GM19035 (cell line): ENCODE data around the gene ISCU.

Source experiments
- ATAC-seq: cut with Tn5 transposase; IDR thresholded peaks from one replicate; pipeline ENCODE4 v1.9.1; 2021; ENCODE audit not compliant: unreplicated experiment

The ISCU gene

DNA sequence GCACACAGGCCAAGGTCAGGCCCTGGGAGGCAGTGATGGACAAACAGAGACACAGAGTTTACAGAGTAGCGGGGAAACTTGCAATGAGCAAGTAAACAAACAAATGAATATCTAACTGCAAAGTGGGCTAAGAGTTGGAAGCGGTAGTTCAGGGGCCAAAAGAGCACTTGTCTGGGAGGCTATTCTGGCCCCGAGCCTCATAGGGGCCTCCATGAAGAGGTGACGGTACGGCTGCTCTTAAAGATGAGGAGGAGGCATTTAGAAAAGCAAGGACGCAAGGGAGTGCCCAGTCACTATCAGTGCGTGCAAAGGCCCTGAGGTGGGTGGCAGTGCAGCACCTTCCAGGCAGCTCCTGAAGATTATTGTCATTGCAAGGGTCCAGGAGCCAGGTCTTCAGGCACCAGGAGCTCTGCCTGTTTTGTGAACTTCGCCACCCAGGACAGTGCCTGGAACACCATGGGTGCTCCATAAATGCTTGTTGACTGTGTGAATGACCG is 39.9 kb downstream of the ISCU start:
- no peak for ATAC-seq

DNA sequence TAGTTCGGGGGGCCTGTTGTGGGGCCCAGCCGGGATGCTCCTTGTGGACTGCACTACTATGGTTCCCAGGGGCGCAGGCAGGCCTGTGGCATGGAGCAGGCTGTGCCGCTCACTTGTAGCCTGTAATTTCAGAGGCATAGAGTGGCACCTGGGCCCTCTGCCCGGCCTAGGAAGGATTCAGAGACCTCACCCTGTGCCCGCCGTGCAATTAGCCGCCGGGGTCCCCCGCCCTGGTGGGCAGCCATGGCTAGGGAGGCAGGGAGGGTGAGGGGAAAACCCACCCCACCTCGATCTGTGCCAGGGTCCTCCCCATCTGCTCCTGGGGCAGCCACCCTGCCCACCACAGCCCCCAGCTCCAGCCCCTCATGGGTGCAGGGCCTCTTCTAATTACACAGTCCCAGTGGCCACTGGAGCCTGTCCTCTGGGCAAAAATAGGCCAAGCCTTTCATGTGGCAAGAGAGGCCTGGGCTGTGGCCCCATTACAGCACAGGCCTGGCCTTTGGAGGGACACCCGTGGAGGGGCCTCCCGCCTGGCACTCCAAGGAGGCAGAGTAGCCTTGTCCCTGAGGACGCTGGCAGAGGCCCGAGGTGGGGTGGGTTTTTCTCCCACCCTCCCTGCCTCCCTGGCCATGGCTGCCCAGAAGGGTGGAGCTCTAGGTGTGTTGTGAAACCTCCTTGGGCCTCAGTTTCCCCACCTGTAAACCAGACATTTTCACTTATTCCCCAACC is 40.7 kb downstream of the ISCU start:
- no peak for ATAC-seq

DNA sequence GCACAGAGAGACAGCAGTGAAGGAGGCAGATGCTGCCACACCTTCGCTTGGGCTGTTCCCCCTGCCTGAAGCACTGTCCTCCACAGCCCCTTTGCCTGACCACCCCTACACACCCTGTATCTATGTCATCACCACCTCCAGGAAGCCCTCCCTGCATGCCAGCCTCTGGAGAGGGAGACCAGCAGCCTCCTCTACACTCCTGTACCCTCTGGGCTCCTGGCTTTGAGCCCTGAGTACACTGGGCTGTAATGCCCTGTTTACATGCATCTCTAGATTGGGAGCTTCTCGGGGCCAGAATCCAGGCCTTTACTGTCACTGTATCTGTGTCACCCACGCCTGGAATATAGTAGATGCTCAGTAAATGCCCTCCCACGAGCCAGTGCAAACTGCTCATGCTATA is 41.3 kb downstream of the ISCU start:
- ATAC-seq, result no peak

DNA sequence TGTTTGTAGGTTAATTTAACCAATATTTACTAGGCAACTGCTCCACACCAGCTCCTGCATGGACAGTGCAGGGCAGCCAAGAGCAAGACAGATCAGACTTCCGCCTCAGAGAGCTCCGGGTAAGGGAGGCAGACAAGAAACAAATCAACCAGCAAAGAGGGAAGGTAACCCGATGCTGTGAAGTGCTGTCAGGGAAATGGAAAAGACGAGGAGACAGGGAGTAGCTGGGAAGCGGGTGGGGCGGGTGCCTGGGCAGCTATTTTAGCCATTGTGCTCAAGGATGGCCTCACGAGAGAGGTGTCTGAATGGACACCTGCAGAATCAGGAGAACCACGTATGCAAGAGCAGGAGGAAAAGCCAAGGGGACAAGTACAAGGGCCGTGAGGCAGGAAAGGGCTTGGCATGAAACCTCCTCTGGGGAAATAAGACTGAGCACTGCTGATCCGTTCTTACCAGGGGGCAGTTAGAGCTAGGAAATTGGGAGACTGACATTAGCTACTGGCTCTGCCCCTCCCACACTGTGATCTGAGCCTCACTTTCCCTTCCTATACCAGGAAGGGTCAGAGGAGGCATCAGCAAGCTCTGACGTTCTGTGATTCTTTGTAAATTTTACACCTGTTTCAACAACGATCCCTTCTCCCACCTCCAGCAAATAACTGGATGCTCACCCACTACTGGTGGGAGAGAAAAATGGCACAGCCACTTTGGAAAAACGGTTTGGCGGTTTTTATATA is 42.0 kb downstream of the ISCU start:
- ATAC-seq, result no peak

DNA sequence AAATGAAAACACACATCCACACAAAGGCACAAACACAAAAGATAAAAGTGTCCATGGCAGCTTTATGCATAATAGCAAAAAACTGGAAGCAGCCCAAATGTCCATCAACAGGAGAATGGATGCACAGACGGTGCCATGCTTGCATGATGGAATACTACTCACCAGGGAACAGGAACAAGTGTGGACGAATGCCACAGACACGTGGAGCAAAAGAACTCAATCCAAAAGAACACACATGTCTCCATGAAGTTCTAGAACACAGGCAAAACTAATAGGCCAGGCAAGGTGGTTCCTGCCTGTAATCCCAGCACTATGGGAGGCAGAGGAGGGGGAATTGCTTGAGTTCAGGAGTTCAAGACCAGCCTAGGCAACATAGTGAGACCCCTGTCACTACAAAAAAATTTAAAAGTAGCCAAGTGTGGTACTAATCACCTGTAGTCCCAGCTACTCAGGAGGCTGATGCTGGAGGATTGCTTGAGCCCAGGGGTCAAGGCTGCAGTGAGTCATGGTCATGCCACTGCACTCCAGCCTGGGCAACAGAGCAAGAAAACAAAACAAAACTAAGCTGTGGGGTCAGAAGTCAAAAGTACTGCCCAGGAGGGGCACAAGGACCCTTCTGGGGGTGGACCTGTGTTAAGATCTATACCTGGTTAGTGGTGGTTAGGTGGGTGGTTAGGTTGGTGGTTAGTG is 42.7 kb downstream of the ISCU start:
- ATAC-seq, result no peak

DNA sequence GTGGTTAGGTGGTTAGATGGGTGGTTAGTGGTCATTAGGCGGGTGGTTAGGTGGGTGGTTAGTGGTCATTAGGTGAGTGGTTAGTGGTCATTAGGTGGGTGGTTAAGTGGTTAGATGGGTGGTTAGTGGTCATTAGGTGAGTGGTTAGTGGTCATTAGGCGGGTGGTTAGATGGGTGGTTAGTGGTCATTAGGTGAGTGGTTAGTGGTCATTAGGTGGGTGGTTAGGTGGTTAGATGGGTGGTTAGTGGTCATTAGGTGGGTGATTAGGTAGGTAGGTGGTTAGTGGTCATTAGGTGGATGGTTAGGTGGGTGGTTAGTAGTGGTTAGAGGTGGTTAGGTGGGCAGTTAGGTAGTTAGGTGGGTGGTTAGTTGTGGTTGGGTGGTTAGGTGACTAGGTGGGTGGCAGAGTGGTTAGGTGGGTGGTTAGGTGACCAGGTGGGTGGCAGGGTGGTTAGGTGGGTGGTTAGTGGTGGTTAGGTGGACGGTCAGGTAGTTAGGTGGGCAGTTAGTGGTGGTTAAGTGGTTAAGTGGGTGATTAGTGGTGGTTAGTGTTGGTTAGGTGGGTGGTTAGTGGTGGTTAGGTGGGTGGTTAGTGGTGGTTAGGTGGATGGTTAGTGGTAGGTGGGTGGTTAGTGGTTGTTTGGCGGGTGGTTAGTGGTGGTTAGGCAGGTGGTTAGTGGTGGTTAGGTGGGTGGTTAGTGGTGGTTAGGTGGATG is 43.5 kb downstream of the ISCU start:
- ATAC-seq, result no peak

DNA sequence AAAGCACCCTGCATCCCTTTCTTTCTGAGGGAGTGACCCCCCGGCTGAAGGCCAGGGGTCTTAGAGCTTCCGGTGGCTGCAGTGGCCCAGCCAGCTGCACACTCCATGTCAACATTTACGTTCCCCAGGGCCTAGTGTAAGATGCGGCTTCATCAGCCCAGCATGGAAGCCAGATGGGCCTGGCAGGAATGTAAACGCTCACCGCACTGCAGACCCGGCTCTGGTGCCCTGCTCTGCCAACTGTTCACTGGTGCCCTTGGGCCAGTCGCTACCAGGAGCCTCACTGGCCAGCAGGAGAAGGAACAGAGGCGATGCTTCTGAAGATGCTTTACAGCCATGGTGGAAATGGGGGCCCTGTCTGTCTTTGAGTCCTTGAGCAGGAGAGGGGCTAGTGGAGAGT is 44.1 kb downstream of the ISCU start:
- ATAC-seq, result no peak

DNA sequence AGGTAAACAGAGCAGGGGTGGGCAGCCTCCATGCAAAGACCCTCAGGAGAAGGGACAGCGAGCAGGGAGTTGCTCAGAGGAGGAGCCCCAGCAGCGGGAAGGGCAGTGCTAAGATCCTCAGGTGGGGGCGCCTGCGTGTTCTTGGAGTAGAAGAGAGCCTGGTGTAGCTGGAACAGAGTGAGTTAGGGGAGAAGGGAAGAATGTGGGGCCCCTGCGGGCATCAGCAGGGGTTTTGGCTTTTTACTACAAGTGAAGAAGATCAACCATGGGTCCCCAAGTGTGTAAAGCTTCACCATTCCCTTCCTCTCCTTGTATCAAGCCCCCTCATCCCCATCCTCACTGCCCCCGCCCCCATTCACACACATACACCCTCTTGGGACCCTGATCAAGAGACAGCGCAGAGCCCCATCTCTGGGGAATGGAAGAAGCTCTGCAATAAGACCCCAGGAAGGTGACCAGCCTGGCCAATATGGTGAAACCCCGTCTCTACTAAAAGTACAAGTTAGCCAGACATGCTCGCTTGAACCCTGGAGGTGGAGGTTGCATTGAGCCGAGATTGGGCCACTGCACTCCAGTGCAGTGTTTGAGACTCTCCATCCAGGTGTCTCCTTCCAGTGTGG is 45.7 kb downstream of the ISCU start:
- no peak for ATAC-seq

DNA sequence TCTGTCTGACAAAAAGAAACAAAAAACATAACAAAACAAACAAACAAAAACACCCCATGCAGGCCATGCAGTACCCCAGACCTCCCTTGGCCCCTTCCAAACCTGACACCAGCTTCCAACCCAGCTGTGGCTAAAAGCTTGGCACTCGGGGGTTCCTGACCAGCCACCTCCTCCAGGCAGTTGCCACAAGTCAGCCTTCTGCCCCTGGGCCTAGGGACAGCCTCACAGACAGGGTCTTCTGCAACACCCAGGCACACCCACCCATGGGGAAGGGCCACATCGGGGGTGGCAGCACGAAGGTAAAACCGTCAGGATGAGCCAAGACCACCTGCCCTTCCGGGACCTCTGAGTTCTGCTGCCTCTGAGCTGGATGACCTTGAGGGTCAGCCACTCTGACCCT is 46.2 kb downstream of the ISCU start:
- no peak for ATAC-seq

DNA sequence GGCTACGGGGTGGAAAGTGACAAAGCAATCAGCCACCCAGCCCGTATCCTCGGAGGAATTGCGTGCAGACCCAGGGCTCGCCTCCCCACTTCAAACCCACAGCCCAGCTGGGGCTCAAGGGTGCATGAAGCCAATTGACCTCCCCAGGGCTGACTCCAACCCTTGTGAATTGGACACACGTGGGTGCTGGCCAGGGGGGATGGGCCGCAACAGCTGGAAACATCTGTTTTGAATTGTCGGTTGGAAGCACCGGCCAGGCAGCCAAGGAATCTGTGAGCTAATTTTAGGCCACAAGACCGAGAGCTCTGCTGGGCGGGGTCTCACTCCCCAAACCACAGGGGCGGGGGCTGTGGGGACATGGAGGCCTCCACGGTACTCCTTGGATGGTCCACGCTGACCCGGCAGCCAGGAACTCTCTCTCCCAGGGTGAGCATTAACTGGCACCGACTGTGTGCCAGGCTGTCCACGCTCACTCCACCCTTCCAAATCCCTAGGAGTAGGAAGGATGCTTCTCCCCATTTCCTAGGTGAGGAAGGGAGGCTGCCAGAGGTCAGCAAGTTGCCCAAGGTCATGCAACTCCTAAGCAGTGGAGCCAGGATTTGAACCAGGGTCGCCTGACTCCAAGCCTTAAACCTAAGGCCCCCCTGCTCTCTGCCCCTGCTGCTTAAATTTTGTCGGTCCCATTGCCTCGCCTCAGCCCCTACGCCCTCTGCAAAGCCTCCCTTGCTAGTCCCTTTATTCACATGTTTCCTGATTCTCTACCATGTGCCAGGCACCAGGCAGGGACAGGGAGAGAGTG is 47.3 kb downstream of the ISCU start:
- no peak for ATAC-seq

DNA sequence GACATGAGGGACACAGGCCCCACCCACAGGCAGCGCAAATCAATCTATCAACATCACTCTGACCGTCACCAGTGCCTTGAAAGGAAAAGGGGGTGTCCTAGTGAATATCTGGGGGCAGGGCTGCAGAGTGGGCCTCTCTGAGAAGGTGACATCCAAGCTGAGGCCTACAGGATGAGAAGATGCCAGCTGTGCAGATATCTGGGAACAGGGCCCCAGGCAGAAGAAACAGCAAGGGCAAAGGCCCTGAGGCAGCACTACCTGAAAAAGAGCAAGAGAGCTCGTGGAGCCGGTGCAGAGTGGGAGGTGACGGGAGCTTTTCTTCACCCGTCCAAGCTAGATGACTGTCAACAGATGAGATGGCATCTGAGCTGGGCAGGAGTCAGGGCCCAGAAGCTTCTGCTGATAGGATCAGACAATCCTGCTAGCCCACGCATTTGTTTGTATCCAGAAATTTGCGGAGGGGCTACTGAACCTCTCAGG is 48.0 kb downstream of the ISCU start:
- ATAC-seq, result no peak

DNA sequence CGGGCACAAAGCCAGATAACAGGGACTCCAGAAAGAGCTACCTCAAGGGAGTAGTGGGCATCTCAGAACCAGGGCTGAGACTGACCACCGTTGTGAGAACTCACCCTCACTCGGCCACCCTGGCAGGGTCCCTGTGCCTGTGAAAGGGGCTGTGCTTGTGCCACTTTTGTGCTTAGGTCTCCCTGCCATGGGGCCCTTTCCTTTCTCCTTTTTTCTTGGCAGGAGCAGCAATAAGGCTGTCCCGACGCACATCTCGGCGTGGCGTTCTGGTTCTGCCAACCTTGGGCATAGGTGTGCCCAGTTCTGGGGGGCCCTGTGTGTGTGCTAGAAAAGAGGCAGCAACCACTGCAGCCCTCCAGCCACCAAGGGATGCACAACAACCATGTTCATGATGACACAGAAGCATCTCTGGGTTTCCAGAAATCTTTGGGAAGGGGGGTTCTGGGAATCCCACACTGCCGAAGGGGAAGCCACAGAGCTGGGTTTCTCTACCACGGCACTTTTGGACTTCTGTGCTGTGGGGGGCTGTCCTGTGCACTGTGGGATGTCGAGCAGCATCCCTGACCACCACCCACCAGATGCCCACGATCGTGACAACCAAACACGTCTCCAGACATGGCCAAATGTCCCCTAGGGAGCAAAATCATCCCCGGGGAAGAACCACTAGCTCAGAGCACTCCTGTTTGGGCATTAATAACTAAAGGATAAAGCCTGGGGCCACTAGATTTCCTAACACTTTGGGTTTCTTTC is 48.6 kb downstream of the ISCU start:
- ATAC-seq, result no peak

DNA sequence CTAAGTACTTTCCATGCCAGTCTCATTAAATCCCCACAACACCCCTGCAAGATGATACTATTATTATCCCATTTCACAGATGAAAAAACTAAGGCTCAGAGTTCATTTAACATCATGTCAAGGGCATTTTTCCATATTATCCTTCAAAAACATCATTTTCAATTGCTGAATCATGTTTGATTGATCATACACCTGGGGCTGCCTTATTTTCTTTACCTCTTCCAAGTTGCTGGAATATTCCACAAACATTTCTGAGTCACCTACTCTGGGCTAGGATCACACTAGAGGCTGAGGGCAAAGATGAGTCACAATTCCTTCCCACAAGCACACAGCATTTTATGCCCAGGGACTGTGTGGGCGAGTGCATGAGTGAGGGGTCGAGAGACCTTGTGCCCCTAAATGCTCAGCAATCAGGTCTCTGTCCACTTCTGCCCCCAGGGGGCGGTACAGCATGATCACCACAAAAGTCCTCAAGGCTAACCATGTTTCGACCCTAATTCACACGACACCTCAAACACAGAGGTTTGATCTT is 49.6 kb downstream of the ISCU start:
- no peak for ATAC-seq

DNA sequence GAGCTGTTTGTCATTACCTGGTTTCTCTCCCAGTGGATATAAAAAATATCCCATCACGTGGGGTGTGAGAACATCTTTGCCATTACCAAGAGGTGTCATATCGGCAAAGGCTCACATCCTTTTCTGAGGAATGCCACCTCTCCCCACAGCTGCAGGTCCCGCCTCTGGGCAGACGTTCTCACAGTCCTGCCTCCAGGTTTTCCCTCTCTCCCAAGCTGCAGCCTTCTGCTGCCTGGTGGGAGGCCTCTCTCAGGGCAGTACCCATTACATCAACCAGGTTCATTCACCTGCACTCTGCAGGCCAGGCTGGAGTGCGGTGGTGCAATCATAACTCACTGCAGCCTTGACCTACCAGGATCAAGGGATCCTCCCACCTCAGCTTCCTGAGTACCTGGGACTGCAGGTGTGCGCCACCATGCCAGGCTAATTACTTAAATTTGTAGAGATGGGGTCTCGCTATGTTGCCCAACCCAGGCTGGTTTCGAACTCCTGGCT is 50.4 kb downstream of the ISCU start:
- ATAC-seq, result no peak

DNA sequence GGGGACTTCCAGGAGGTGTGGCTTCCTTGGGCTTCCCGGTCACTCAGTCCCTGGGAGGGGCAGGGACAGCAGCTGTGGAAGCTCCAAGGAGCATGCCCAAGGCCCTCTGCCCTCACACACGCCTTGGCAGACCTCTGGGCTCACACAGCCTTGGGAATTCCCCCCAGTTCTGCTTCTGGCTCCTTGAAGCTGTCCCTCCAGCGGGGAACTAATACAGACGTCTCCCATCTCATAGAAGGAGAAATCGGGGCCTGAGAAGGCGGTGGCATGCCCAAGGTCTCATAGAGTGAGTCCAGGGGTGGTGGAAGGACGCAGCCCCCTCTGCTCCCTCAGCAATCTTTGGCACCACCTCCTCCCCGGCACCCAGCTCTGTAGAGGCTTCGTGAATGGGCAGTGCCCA is 51.2 kb downstream of the ISCU start:
- ATAC-seq, result no peak

DNA sequence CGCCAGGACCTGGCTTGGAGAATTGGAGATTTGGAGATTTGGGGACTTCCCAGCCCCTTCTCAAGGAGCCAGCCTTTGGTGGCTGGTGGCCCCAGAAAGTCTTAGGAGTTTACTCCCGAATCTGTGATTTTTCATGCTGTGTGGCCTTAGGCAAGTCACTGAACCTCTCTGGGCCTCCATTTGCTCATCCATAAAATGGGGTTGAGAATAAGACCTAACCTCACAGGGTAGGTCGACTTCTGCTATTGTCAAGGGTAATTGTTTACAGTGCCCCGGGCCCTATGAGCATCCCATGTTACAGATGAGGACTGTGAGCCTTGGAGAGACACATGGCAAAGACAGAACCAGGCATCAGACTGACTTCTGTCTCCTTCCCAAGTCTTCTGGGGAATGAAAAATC is 51.6 kb downstream of the ISCU start:
- no peak for ATAC-seq

DNA sequence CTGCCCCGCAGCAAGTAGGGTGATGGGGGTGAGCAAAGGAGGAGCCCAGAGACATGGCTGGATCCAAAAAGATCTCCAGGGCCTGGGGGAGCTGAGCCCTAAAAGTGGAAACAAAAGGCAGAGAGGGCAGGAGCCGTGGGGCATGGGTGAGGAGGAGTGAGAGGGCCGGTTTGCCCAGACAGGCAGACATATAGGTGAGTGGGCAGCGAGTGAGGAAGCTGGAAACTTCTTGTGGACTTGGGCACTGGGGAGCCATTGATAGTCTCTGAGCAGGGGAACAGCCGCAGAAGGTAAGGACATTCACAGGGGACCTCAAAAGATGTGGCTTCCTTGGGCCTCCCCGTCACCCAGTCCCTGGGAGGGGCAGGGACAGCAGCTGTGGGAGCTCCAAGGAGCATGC is 52.2 kb downstream of the ISCU start:
- no peak for ATAC-seq

DNA sequence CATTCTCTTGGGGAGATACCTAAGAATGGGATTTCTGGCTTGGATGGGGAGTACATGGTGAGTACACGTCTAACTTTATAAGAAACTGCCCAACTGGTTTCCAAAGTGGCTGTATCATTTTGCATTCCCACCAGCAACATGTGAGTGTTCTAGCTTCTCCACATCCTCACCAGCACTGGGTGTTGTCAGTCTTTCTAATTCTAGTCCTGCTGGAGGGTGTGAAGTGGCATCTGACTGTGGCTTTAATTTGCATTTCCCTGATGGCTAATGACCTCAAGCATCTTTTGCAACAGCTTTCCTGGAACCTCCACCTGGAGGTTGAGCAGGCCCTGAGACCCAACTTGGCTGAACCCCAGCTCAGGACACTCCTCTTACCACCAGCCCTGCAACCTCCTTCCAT is 53.5 kb downstream of the ISCU start:
- ATAC-seq, result no peak

DNA sequence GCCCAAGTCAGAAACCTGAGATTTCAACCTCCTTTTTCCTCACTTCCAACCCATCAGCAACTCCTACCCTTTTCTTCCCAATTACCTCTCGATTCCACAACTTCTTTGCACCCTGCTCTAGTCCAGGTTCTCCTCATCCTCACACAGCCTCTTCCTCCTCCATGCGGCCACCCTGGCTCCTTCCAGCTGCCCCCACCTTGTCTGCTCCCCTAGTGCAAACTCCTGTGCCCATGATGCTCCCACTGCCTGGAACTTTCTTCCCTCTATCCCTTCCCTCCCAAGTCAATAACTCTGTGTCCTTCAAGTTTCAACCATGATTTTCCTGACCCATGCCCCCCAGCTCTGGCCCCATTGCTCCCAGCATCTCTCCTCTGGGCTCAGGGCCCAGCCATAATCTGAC is 54.0 kb downstream of the ISCU start:
- ATAC-seq, result no peak
